GM23248 (cell line): Measurements from ENCODE around the gene EML6. TPM values are rescaled to one million over a fixed set of nuclear protein-coding genes. Genes with fewer than 3 reads are reported as not detected.
"Not testable (repeated sequence)": the region's sequence is repeated elsewhere in the genome, so short reads cannot be mapped to it uniquely, and the experiment has no call there.

ENCODE experiments used
- DNase-seq: peaks from one replicate; pipeline ENCODE4 v3.0.0-alpha.2; 2015
- H2AFZ ChIP-seq: fragments of 200-600 bp; sonication (generic); 2 replicates; pipeline ENCODE4 v1.6.1; 2016; ENCODE audit warnings: antibody characterized with exemption
- H3F3A ChIP-seq: fragments of 200-600 bp; sonication (generic); 2 replicates; pipeline ENCODE4 v1.6.1; 2016; ENCODE audit warnings: mild to moderate bottlenecking, antibody characterized with exemption, mixed run types; ENCODE audit not compliant: insufficient read depth
- H3K27ac ChIP-seq: fragments of 200-600 bp; sonication (generic); 2 replicates; pipeline ENCODE4 v1.5.1; 2016; ENCODE audit warnings: mild to moderate bottlenecking
- H3K27me3 ChIP-seq: fragments of 200-600 bp; sonication (generic); replicated peaks from 2 replicates; pipeline ENCODE4 v1.6.1; 2016; ENCODE audit warnings: mild to moderate bottlenecking; ENCODE audit not compliant: insufficient read depth
- H3K36me3 ChIP-seq: fragments of 200-600 bp; sonication (generic); 2 replicates; pipeline ENCODE4 v1.6.1; 2016; ENCODE audit warnings: low read depth, mild to moderate bottlenecking
- H3K4me1 ChIP-seq: fragments of 200-600 bp; sonication (generic); 2 replicates; pipeline ENCODE4 v1.6.1; 2016; ENCODE audit warnings: mild to moderate bottlenecking; ENCODE audit not compliant: insufficient read depth
- H3K4me2 ChIP-seq: fragments of 200-600 bp; sonication (generic); one replicate; pipeline ENCODE4 v1.6.1; 2016; ENCODE audit warnings: mild to moderate bottlenecking; ENCODE audit not compliant: unreplicated experiment
- H3K4me3 ChIP-seq: fragments of 200-600 bp; sonication (generic); 2 replicates; pipeline ENCODE4 v1.5.1; 2016; ENCODE audit warnings: mild to moderate bottlenecking
- H3K79me2 ChIP-seq: fragments of 200-600 bp; sonication (generic); 2 replicates; pipeline ENCODE4 v1.6.1; 2016; ENCODE audit warnings: mild to moderate bottlenecking; ENCODE audit not compliant: insufficient read depth
- H3K9ac ChIP-seq: fragments of 200-600 bp; sonication (generic); 2 replicates; pipeline ENCODE4 v1.6.1; 2016; ENCODE audit warnings: mild to moderate bottlenecking
- H3K9me2 ChIP-seq: fragments of 200-600 bp; sonication (generic); 2 replicates; pipeline ENCODE4 v1.6.1; 2016; ENCODE audit warnings: mixed run types, mild to moderate bottlenecking, moderate library complexity; ENCODE audit not compliant: insufficient read depth
- H3K9me3 ChIP-seq: fragments of 200-600 bp; sonication (generic); one replicate; pipeline ENCODE4 v1.6.1; 2017; ENCODE audit warnings: low read depth
- H4K20me1 ChIP-seq: fragments of 200-600 bp; sonication (generic); 2 replicates; pipeline ENCODE4 v1.6.0; 2016; ENCODE audit not compliant: insufficient read depth
- EZH2 ChIP-seq: fragments of 200-600 bp; sonication (generic); IDR thresholded peaks from 2 replicates; pipeline ENCODE4 v1.6.1; 2018; ENCODE audit warnings: antibody characterized with exemption, mild to moderate bottlenecking; ENCODE audit not compliant: insufficient read depth, poor library complexity, severe bottlenecking
- EZH2phosphoT487 ChIP-seq: fragments of 200-600 bp; sonication (generic); IDR thresholded peaks from 2 replicates; pipeline ENCODE4 v1.6.1; 2018; ENCODE audit warnings: antibody characterized with exemption, moderate library complexity, mild to moderate bottlenecking, low read depth; ENCODE audit not compliant: insufficient read depth
- WGBS, 2 experiments: methylation state at CpG; one replicate each; pipeline ENCODE4 v1.1.6; 2015 to 2017; ENCODE audit warnings: low lambda C conversion rate in 2 of 2, low coverage in 1 of 2; ENCODE audit errors: missing lambda C conversion rate in 2 of 2; 5-methylcytosine and 5-hydroxymethylcytosine counted together
- in situ Hi-C: fragments of 300-500 bp; cut with MboI; formaldehyde crosslinking; loops from 2 replicates; pipeline ENCODE4 v1.15.0; 2020
- polyA plus RNA-seq: library from polyadenylated mRNA; unstranded; fragments of >200 nt; fragmentation: Nextera tagmentation; extraction: Ambion mirVana; gene quantifications from 2 replicates; pipeline ENCODE4 v1.2.1, GENCODE V29; 2016
- total RNA-seq: library from RNA; depleted of rRNA; stranded (reverse); fragments of >200 nt; shearing (Covaris generic); gene quantifications from 2 replicates; pipeline ENCODE4 v1.2.3, GENCODE V29; 2014

Gene EML6
- total and polyA plus RNA-seq, 2 experiments from 2014 or later: 0.54 to 0.76 TPM

- H3K4me3 ChIP-seq: peak overlapping the region; percentile 18; the same call in 1 of the 2 replicates
- peak overlapping the region; percentile 50 for H3K27ac ChIP-seq
Measured at GRCh38 chr2:54983345-54984220, 260.1 kb downstream of the EML6 start.

GRCh38 chr2:54984476-54984875 lies 261.0 kb downstream of the EML6 start:
- Histone ChIP-seq H3K36me3 (peaks cover 53% of the 10 kb centered on the region), H4K20me1 (peaks cover 69% of the 10 kb centered on the region), H3F3A (peaks cover 91% of the 10 kb centered on the region), H3K4me2 (peak overlapping the region; percentile 25), H2AFZ (no peak overlapping the region), H3K79me2 (peaks cover 100% of the 10 kb centered on the region), H3K4me1 (peaks cover 73% of the 10 kb centered on the region), H3K27ac (peak overlapping the region; percentile 50), H3K9ac (no peak overlapping the region), H3K27me3 (no peaks in the 10 kb centered on the region), H3K9me3 (no peaks in the 10 kb centered on the region), H3K4me3 (no peak overlapping the region), H3K9me2 (no peaks in the 10 kb centered on the region)
- TF ChIP-seq EZH2phosphoT487 (no peak), EZH2 (no peak)
- in situ Hi-C loops: no loop called here
- DNase-seq: no peak

More at GRCh38 chr2:54983345-54984220, 260.1 kb downstream of the EML6 start:
- no peaks in the 10 kb centered on the region for H3K9me2 ChIP-seq
- H3K79me2 ChIP-seq: peaks cover 100% of the 10 kb centered on the region
- H3K4me1 ChIP-seq: peaks cover 70% of the 10 kb centered on the region
- H3K9me3 ChIP-seq: no peaks in the 10 kb centered on the region
- peaks cover 56% of the 10 kb centered on the region for H3K36me3 ChIP-seq
- H3F3A ChIP-seq: peaks cover 86% of the 10 kb centered on the region
- in situ Hi-C loops: no loop called here
- peaks cover 65% of the 10 kb centered on the region for H4K20me1 ChIP-seq
- peak overlapping the region; percentile 64 for H3K4me2 ChIP-seq
- peak; percentile 73 for DNase-seq
- no peak overlapping the region for H3K9ac ChIP-seq
- no peak overlapping the region for H2AFZ ChIP-seq
- 10 to 19% methylated on average over 3 of the region's 3 CpGs for whole genome bisulfite sequencing, 2 experiments
- H3K27me3 ChIP-seq: no peaks in the 10 kb centered on the region
- no peak for TF ChIP-seq EZH2phosphoT487
- no peak for TF ChIP-seq EZH2

- Histone ChIP-seq H3K9me3 (no peaks in the 10 kb centered on the region), H3K4me3 (no peak overlapping the region), H4K20me1 (peaks cover 78% of the 10 kb centered on the region), H3K4me2 (no peak overlapping the region), H3K79me2 (peaks cover 100% of the 10 kb centered on the region), H3K36me3 (peaks cover 46% of the 10 kb centered on the region), H3K4me1 (peaks cover 57% of the 10 kb centered on the region), H3K27ac (no peak overlapping the region), H3K9me2 (no peaks in the 10 kb centered on the region), H3K27me3 (no peaks in the 10 kb centered on the region), H3F3A (peaks cover 79% of the 10 kb centered on the region), H2AFZ (no peak overlapping the region), H3K9ac (no peak overlapping the region)
- 66 to 72% methylated on average over 3 of the region's 3 CpGs for WGBS, 2 experiments
- no peak for DNase-seq
- in situ Hi-C loops: no loop called here
- TF ChIP-seq EZH2phosphoT487 (no peak), EZH2 (no peak)
Measured at GRCh38 chr2:54986264-54986663, 262.8 kb downstream of the EML6 start.

- no peak for TF ChIP-seq EZH2phosphoT487
- no peaks in the 10 kb centered on the region for H3K9me3 ChIP-seq
- no peak for DNase-seq
Measured at GRCh38 chr2:54988612-54989011, 265.1 kb downstream of the EML6 start.

GRCh38 chr2:54990694-54991093 lies 267.2 kb downstream of the EML6 start:
- WGBS, 2 experiments: 96 to 98% methylated on average over 19 of the region's 19 CpGs
- H3K4me3 ChIP-seq, H3K9me2 ChIP-seq, in situ Hi-C loops, H2AFZ ChIP-seq, H3K9ac ChIP-seq, H3K27me3 ChIP-seq, H3K9me3 ChIP-seq, H3K27ac ChIP-seq, H3K4me2 ChIP-seq, DNase-seq: not testable (repeated sequence)
- Histone ChIP-seq H3K36me3 (peaks cover 15% of the 10 kb centered on the region), H3F3A (peaks cover 73% of the 10 kb centered on the region), H3K79me2 (peaks cover 100% of the 10 kb centered on the region), H4K20me1 (peaks cover 87% of the 10 kb centered on the region), H3K4me1 (peaks cover 57% of the 10 kb centered on the region)

More at GRCh38 chr2:54988612-54989011, 265.1 kb downstream of the EML6 start:
- Histone ChIP-seq H3F3A (peaks cover 82% of the 10 kb centered on the region), H4K20me1 (peaks cover 87% of the 10 kb centered on the region), H3K79me2 (peaks cover 100% of the 10 kb centered on the region), H3K27me3 (no peaks in the 10 kb centered on the region), H3K9ac (no peak overlapping the region), H3K4me2 (no peak overlapping the region), H2AFZ (no peak overlapping the region), H3K9me2 (no peaks in the 10 kb centered on the region), H3K36me3 (peaks cover 32% of the 10 kb centered on the region), H3K4me3 (no peak overlapping the region), H3K4me1 (peaks cover 56% of the 10 kb centered on the region), H3K27ac (no peak overlapping the region)
- in situ Hi-C loops: no loop called here
- WGBS, 2 experiments: 67 to 70% methylated on average over 3 of the region's 3 CpGs
